NCI-H345 (cell line): ENCODE data around the gene CYP3A4.
"Not testable (repeated sequence)": the region's sequence is repeated elsewhere in the genome, so short reads cannot be mapped to it uniquely, and the experiment has no call there.

Source experiments
- DNase-seq: peaks from one replicate; lab custom pipeline; 2025; lab: John Stamatoyannopoulos, UW

CYP3A4 gene

DNA sequence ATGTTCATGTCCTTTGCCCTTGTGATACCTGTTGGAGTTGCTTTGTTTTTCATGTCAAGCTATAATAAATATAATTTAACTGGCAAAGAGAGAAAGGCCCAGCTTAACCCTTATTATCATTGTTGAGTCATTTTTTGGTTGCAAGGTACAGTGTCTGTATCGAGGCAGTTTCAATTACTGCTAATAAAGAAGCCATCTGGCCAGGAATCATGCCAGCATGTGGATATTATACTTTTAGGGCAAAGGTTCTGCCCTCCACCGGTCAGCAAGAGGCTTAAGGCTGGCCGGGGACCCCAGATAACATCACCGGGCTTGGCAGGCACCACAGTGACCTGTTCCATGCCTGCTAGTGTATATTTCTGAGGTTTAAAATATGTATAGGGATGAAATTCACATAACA lies 9.0 kb upstream of the CYP3A4 start:
- no peak for DNase-seq

DNA sequence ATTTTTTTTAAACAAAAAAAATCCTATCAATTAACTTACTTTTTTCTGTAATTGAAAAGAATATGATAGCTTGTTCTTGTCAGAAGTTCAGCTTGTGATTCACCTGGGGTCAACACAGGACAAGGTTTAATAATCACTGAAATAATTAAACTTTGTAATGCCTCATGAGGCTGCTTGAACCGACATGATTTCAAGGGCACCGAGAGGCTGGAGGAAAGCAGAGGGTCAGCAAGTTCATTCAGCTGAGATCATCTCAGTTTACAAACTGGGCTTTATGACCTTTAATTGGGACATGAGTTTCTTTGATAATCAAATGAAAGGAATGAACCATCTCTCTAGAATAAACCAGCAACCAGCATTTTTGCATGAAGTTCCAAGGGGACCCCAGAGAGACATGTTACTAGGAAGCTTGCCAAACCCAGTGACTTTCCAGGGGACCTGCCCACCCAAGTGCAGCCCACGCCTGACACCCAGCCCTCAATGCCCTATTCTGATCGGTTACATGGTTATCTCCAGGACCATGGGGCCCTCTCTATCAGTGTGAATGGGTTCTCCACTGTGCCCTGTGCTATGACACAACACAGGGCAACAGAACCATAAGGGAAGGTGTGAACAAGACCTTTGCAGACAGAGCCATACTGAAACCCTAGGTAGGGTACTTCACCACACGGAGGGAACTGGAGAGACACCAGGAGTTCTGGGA lies 7.8 kb upstream of the CYP3A4 start:
- DNase-seq = no peak

DNA sequence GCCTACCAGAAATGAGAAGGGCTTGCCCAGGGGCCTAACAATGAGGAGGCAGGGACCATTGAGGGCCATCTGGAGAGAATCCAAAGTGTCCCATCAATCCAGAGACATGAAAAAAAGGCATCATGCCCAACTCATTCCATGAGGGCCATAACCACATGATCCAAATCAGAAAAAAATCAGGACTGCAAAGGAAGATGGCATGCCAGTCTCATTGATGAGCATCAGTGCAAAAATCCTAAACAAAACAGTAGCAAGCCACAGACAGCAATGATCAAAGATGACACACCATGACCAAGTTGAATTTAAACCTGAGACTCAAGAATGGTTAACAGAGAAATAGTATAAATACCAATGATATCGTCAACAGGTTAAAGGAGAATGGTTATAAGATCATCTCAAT lies 7.0 kb upstream of the CYP3A4 start:
- no peak for DNase-seq

DNA sequence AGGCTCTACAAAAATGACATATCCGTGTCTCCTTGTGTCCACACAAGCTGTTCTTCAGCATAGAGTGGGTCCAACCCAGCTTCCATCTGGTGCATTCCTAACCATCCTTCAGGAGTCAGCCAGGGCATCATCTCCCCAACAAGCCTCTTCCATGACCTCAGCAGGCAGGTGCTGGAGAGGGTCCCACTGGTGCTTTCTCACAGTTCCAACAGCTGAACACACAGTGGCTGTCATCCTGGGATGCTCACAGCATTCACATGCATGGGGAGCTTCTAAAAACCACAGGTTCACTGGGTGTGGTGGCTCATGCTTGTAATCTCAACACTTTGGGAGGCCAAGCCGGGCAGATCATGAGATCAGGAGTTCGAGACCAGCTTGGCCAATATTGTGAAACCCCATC lies 6.4 kb upstream of the CYP3A4 start:
- DNase-seq = no peak

DNA sequence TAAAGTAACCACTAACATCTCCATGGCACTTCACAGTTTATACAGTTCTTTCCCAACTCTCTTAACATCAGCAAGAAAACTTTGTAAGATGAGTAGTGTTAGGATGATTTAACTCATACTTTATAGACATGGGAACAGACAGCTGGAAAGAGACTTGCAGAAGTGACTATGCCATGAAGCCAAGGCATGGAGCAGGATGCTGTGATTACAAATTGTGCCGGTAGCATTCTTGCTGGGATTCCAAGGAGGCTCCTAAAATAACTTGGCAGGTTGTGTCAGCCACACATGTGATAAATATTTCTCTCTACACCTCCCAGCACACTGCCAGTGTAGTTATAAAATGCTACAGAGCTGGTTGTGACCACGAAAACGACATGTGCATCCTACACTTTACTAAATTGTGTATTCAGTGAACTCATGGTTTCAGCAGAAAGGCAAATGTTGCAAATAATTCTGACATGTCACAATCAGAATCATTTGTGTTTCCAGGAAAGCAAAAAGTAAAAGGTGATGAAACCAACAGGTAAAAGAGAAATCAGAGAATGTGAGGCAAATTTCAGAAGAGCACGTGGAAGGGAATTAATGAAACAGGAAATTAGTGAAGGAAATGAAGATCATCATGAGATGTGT lies 5.6 kb upstream of the CYP3A4 start:
- DNase-seq = no peak

DNA sequence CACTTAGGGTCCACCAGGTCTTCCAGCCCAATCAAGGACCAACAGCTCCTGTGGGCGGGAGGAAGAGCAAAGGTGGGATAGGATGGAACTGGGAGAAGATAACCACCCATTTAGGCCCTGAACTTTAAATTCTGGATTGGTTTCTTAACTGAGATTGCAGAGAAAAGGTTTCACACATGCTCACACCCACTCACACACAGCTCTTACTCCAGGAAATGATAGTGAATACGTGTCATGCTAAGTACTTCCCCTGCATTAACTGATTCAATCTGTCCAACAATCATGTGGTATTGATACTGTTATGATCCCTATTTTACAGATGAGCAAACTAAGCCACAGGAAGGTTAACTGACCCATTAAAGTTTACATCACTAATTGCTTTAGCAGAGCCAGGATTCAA lies 4.6 kb upstream of the CYP3A4 start:
- DNase-seq = no peak

DNA sequence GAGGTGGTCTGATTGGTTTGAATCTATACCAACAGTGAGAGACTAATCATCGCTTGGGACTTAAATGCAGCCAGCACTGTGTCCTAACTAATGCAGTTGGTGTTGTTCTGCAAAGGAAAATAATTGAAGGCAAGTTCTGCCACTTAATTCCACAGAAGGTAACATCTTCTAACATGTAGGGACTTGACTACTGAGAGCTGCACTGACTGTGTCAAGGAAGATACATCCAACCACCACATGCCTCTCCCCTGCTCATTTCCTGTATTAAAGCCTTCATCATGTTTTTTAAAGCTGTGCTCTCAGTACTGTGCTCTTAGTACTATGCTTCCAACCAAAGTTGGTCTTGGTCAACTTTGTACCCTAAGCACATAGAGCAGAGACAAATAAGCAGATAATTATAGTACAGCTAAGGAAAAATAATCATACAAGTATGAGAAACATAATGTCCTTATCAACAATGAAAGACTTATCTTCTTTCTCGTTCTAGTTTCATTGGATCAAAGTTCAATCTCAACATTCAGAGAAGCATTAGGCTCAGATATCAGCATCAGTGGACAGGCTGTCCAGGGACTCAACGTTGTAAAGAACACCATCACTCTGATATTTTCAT lies 2.8 kb upstream of the CYP3A4 start:
- DNase-seq = no peak

DNA sequence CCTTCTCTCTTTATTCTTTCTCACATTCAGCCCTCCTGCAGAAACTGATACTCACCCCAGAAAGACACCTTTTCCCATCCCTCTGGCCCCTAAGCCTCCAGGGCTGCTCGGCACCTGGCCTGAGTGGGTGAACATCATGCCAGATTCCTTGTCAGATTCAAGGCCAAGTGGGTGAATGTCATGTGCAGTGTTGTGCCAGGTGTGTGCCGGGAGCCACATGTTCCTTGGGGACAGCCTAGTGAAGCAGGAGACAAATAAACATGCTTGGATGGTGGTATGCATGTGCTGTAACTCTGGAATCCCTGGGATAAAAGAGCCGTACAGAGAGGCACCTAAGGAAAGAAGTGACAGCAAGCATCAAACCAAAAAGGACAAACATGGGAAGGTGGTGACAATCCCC lies 1.7 kb upstream of the CYP3A4 start:
- DNase-seq = not testable (repeated sequence)

DNA sequence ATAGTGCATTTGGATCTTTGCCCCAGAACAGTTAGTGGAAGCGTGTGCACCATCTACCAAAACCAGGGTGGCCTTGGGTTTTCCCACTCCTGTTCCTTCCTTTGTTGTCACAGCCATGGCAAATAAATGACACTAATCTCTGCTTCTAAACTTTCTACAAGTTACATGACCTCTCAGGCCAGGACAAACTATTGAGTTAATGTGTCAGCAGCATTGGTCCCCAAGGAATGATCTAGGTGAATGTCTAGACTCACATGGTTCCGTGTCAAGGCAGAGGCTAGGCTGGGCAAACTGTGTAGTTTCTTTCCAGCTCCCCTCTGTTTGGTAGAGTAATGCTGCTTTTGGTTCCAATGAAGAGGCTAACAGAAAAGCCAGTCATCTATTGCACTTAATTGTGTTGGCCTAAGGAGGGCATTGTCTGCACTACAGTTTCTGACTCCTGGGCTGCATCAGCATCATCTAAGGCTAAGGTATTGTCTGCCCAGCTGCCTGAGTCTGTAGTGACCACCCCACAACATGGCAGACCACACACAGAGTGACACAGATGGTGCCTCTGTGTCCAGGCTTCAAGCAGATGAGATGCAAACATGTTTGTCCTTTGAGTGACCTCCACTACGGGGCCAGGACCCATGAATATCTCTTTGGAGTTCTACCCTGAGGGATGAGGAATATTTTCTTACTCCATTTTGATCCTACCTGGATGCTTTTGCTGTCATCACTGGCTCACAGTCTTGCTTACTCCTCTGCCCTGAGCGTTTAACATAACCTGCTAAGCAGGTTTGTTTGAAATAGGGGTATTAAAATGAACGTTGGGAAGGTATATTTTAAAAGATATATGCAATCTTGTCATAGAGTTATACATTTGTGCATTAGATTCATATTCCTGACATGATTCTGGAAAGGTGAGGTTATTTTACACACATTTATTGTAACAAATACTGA lies 1.7 kb downstream of the CYP3A4 start:
- DNase-seq = no peak

DNA sequence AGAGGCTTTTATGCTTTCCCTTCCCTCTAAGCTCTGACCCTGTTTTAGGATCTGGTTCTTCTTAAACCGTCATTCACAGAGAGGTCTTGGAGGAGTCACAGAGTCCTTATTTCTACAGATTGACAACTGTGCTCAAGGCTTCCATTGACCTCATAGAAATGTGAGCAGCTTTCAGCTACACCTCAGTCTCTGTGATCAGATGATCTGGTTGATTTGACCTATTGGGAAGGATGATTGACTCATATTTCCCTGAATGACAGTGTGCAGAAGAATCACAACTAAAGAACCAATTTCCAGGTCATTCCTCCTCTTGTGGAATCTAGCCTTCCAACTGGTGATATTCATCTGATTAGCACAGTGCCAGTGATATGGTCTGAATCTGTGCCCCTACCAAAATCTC lies 3.4 kb downstream of the CYP3A4 start:
- no peak for DNase-seq

DNA sequence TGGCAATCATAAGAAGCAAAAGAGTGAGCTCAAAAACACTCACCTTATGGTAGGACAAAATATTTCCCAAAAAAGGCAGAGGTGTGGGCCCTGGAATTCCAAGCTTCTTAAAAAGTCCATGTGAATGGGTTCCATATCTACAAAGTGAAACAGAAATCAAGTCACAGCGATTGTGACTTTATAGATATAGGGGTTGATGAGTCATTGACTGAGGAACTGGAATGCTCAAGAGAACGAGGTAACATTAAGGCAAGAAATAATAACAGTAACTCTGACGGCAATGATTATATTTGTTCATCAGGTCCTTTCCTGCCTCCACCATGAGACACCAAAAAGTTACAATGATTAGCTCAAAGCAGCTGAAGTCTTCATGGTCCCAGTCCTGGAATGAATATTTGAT lies 4.0 kb downstream of the CYP3A4 start:
- DNase-seq = no peak

DNA sequence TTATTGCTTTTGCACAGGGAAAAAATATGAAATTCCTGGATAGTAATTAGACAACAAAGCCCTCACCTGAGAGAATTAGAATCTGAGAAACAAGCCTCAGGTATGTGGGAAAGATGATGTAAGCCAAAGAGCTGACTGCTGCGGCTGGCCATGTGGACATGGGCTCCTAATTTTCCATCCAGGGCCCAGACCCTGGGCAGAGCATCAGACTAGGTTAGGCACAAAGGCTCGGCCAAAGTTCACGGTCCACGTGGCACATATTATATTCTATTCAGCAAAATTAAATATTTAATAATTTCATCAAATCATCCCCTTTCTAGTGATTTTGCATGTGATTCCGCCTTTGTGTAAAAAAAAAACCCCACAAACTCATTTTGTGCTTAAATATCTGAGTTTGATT lies 5.1 kb downstream of the CYP3A4 start:
- no peak for DNase-seq

DNA sequence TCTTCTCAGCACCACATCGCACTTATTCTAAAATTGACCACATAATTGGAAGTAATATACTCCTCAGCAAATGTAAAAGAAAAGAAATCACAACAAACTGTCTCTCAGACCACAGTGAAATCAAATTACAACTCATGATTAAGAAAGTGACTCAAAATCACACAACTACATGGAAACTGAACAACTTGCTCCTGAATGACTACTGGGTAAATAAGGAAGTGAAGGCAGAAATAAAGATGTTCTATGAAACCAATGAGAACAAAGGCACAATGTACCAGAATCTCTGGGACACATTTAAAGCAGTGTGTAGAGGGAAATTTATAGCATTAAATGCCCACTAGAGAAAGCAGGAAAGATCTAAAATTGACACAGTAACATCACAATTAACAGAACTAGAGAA lies 10.6 kb downstream of the CYP3A4 start:
- not testable (repeated sequence) for DNase-seq

DNA sequence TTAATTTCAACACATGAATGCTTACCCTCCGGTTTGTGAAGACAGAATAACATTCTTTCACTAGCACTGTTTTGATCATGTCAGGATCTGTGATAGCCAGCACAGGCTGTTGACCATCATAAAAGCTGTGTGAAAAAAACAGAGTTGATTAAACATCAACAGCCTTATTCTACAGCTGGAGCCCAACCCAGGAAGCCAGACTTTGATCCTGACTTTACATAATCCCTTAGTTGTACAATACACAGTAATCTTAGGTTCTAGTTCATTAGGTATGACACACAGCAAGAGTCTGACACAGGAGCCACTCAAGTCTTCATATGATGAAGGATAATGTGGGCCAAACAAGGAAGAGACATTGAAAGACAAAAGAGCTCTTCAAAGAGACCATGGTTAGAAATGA lies 11.4 kb downstream of the CYP3A4 start:
- no peak for DNase-seq

DNA sequence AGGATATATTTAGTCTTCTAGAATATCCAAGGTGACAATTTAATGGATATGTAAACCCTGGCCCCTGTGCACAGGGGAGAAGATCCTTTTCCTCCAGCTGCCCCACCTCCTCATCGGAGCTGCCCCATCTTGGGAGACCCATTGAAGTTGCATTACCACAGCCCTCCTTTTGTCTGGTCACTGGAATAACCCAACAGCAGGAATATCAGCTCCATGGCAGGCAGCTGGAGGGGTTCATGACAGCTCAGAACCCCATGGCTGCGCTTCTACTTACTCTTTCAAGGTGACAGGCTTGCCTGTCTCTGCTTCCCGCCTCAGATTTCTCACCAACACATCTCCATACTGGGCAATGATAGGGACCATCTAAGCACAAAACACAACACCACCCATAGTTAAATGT lies 14.5 kb downstream of the CYP3A4 start:
- not testable (repeated sequence) for DNase-seq

DNA sequence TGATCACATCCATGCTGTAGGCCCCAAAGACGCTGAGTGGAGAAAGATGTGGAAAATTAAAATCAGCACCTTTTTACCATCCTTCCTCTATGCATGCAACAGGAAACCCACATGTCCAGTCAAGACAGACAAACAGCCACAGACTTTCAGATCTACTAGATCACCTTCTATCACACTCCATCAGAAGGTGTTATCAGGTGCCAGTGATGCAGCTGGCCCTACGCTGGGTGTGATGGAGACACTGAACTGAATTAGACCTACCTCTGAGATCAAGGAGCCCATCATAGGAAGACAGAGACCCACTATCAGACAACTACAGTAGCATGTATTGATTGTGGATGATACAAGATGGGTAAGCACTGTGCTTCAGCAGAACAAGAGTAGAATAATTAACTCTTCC lies 15.5 kb downstream of the CYP3A4 start:
- no peak for DNase-seq

DNA sequence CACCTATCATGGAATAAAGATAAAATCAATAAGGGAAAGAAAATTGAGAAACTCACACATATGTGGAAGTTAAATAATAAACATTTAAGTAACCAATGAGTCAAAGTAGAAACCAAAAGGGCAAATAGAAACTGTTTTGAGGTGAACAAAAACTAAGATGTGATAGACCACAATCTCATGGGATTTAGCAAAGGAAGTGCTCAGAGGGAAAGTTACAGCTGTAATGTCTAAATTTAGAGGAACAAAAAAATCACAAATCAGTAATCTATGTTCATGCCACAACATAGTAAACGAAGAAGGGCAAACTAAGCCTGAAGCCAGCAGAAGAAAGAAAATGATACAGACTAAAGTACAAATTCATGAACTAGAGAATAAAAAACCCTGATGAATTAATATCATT lies 16.3 kb downstream of the CYP3A4 start:
- DNase-seq = no peak

DNA sequence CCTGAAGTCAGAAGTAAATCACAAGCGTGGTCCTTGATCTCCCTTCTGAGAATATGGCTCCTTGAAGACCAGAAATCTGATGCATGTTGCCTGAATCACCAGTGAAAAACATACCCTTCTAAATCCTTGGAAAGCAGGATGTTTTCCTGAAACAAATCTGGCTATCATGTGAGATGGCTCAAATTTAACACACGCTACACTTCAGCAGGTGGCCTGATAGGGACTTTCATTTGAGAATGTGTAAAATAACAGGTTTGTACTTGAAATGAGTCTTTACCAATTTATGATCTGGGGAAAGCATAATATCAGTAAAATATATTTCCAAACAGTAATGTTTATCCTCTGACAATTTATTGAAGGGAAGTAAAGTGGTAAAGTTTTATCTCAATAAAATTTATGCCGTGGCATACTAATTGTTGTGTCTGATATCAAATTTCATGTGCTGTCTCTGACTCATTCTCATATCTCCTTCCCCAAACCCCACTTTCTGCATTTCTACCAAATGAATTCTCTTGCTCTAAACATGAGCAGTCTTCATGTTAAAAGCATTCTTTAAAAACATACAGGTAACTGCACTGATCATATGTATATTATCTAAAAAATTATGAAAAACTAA lies 17.4 kb downstream of the CYP3A4 start:
- DNase-seq = no peak

DNA sequence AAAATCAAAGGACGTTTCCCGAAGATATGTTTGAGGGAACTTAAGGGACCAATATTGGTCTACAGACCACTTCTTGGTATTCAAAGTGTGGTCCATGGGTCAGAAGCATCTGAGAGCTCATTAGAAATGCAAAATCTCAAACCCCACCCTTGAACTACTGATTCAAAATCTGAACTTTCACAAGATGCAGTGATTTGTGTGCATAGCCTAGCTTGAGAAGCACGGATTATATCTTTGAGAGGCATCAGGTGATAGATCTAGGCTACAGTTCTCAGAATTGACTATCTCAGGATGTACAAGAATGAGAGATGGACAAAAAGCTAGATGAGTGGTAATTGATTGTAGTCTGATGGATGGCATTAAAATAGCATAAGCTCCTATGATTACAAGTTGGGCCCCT lies 19.5 kb downstream of the CYP3A4 start:
- DNase-seq = no peak

DNA sequence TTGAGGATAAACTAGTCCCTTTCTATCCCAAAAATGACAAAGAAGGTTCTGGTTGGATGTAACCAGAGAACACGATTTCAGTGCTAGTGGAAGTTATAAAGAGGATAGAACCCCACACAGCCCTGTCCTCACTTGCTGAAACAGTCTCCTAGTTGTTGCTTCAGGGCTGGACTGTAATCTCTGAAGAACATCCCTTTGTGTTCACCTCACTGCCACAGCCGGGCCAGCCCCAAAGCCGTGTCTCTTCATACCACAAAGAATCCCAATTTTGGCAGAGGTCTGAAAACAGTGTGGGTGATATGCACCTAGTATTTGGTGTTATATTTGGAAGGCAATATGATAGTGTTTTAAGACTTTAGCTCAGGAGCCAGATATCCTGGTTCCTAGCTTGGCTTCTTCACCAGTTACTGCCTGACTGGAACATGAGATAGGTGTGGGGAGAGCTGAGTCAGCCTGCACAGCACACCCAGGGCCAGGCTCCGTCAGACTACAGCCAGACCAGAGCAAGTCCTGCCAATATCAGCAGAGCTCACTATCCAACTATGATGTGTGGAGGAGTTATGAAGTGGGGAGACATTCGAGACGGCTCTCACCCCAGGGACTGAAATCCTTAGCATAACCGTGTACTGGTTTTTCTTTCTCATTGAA lies 21.2 kb downstream of the CYP3A4 start:
- DNase-seq = no peak

DNA sequence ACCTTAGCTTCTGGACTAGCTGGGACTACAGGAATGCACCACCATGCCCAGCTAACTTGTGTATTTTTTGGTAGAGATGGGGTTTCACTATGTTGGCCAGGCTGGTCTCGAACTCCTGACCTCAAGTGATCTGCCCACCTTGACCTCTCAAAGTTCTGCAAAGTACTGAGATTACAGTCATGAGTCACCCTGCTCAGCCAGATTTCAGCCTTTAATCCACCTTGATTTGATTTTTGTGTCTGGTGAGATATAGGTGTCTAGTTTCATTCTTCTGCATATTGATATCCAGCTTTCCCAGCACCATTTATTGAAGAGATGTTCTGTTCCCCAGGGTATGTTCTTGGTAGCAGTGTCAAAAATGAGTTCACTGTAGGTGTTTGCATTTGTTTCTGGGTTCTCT lies 28.9 kb downstream of the CYP3A4 start:
- no peak for DNase-seq

DNA sequence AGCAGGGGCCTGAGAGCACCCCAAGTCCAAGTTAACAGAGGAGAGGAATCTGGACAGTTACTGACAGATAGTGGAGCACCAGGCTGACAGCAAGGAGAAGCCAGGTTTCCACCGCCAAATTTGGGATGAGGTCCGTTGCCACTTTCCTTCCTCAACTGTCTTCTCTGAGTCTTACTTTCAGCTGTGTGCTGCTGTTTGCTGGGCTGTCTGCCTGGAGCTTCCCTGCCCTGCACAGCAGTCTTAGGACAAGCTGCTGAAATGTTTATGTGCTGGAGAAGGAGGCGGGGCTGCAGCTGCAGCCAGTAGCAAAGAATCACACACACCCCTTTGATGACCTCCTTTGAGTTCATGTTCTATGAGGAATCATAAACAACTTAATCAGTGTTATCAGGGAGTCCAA lies 31.6 kb downstream of the CYP3A4 start:
- DNase-seq = no peak
